IPS DF 4.7 (cell line): ENCODE measurements around the gene WNT3A.

Experiments used
- DNase-seq: peaks from one replicate; pipeline ENCODE4 v3.0.0-alpha.2; 2013; ENCODE audit warnings: low spot score; ENCODE audit errors: extremely low read depth

Gene WNT3A

DNA sequence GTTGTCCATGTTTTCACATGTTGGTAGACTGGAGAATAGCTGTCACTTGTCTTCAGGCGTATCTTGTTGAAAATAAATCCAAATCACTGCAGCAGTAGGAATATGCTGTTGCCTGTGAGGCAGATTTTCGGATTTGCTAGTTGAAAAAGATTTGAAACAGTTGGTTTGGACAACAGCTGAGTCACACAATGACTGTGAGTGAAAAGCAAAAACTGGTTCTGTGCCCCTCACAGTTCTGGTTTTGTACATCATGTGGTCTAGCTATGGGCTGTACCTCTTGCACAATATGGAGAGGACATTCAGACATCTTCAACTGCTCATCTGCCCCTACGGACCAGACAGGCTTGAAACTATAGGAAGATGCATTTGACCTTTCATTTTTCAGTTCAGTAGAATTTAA is 77.5 kb downstream of the WNT3A start:
- DNase-seq = no peak

GRCh38 chr1:228084797-228085196 is 78.0 kb downstream of the WNT3A start:
- DNase-seq = no peak

DNA sequence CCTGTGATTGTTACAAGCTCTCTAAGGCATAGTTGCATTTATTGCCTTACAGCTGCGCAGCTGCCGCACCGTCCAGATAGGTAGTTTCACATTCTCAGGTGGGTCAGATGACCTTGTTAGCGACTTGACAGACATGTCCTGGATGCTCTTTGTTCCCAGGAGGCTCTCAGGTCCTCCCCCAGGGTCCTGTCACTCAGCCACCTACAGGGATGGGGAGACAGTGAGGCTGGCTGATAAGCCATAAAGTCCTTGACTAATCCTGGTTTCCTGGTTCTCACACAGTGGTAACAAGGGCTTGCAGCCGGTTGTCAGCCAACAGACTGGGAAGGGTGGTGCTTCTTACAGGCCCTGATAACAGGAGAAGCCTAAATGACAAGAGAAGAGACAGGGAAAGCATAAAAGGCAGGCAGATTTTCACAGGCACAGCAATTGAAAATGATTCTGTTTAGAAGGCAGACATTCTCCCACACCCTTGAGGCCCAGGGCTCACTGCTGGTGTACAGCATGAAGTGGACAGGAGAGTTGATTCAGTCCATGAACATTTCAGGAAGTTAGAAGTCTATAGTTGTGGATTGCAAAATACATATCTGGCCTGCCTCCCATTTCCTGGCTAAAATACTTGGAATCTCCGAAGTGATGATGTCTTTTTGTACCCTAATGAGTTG is 78.6 kb downstream of the WNT3A start:
- DNase-seq = no peak

GRCh38 chr1:228087771-228088251 is 81.0 kb downstream of the WNT3A start:
- no peak for DNase-seq

DNA sequence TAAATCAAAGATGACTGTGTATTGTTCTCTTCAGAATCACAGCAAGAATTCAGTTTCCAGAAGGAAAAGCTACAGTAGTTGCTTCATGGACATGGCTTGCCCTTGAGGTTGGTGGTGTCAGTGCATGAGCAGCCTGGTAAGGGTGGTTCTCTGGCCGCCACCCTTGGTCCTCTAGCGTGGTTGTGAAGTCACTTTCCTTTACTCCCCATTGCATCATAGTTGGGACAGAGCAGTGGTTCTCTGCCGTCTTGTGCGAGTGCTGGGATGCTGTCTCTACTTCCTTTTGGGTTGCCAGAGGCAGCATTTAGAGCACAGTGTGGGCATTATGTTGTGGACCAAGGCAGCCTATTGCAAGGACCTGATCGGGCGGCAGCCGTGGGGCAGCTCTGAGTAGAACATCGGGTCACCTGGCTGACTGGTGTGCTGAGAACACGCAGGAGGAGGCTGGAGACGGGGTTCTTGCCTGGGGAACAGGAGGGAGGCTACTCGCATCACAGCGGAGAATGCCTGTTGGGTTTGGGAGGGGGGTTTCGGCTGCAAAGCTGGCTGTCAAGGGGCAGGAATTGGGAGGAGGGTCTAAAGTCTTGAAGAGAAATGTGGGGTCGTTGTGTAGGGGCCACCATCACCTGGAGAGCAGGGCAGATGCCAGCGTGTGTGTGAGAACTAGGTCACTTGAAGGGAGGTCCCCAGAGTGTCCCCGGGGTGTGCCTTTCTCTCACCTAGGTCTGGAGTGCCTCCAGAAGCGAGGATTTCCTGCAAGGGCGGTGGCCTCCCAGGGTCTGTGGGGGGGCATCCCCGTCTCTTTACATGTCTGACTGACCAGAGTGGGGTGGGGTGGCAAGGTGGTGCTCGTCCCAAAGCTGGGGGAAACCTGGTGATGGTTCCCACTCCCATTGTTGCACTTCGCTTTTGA is 82.0 kb downstream of the WNT3A start:
- DNase-seq = no peak

DNA sequence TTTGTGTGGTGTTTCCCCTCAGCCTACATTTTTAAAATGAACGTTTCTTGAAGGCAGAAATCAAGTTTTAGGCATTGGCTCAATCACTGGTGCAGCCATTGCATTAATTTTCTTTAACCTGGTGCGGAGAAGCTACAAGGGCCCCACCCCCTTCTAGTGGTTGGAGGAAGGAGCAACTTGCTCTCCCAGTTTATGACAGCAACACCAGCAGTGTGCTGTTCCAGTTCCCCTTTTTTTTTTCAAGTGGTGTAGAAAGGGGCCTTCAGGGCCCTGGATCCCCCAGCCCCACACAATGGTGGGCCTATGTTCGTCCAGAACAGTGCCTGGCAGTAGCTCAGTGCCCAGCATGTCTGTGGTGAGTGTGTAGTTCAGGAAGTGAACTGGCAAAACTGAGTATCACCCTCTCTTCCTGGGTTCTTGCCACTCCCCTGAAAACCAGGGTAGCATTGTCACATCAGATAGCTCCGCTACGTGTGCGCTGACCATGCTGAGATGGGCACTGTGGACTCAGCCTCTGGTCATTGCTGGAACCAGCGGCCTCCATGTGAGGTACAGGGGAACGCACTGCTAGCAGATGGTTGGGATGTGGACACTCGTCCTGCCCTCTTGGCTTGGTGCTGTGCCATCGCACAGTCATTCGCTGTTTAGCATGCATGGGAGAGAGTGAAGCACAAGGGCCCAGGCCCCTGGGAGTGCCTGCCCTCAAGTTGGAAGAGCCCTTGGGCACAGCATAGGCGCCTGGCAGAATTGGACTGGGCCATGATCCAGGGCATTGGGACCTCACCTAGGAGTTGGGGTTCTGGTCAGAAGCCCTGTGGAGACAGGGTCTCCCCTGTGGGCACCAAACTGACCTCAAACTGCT is 83.0 kb downstream of the WNT3A start:
- no peak for DNase-seq

- DNase-seq = no peak
Measured at GRCh38 chr1:228090613-228091081, 83.8 kb downstream of the WNT3A start.

DNA sequence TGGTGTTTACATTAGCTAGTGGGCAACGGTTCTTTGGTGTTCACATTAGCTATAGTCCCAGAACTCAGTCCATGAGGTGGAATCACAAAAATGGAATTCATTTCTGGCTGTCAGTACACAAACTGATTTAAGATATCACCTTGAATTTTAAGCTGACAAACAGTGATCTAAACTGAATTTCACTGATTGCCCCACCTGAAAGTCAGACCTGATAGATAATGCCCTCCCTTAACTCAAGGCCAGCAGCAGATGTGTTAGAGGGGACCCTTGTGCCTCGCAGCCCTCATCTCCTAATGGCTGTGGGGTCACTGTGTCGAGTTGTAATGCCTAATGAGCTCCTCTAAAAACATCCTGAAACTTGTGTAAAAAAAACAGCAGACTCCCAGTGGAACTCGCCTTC is 84.3 kb downstream of the WNT3A start:
- no peak for DNase-seq

DNA sequence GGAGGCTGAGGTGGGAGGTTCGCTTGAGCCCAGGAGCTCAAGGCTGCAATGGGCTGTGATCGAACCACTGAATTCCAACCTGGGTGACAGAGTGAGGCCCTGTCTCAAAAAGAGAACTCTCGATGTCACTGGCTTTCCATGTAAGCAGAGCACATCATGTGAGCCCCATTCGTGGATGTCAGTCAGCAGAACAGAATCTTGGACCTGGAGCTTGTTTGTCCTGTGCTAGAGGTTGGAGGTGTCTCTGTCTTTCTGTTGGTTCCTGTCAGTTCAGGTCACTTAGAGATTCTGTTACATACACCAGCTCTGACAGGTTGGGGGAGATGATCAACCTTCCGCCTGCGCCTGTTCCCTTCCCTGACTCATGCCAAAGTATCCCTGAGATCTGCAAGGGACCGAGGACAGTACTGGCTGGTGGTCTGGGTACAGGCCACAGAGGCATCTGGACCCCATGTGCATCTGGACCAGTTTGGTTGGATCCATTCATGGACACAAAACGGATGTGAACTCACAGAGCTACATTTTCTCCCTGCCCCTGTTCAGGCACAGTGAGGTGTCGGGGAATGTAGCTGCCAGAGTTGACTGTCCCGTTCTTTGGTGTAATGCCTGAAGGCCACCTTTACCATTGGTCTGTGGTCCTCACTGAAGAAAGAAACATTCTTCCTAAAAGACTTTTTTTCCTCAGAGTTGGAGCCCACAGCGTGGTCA is 85.7 kb downstream of the WNT3A start:
- DNase-seq = no peak

- DNase-seq = no peak
Measured at GRCh38 chr1:228093050-228093906, 86.5 kb downstream of the WNT3A start.

- DNase-seq = no peak
Measured at GRCh38 chr1:228094432-228095016, 87.7 kb downstream of the WNT3A start.

GRCh38 chr1:228095161-228095560 is 88.4 kb downstream of the WNT3A start:
- no peak for DNase-seq

DNA sequence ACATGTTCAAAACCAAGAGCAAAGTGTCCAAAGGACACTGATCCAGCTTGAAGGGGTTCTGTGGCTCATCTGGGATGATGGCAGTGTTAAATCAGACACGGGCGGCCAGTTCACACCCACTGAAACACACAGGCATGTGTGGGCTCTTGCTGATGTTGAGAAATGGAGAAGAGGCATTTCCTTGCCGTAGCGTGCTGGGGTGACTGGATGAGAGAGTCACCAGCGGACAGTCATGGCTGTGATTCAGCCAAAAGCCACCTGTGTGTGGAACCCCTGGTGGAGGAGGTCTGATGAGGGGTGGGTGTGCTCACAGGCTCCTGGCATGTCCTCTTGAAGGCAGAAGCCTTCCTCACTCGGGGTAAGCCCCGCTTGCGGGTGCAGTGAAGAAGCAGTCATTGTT is 89.1 kb downstream of the WNT3A start:
- DNase-seq = no peak

DNA sequence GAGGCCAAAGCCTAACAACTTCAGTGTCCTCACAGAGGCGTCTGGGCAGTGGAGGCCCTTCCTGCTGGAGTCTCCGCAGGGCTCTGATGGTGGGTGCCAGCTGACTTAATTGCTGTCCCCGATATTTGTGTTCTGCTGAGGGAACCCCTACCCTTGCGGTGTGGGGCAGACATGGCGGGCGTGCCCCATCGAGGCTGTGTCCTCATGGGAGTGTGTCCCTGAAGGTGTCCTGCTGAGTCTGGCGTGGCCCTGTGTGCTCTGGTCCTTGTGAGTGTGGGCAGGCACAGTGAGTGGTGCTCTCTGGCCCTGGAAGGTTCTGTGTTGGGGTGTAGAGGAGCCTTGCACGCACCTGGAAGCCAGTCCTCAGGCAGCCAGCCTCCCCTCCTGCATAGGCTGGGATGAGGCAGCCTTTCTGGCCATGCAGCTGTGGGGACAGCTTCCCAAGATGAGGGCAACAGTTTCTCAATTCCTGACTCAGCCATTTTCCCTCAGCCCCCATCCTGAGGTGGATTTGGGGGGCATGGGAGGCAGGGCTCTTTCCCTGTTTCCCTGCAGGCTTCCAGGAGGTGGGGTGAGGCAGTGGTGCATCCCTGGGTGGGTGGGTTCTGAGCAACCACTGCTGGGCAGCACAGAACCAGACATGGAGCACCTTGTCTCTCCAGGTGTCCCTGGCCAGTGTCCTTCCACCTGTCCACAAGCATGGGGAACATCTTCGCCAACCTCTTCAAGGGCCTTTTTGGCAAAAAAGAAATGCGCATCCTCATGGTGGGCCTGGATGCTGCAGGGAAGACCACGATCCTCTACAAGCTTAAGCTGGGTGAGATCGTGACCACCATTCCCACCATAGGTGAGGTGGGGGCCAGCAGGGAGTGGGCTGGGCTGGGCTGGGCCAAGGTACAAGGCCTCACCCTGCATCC is 89.9 kb downstream of the WNT3A start:
- DNase-seq = no peak

GRCh38 chr1:228097333-228098081 is 90.7 kb downstream of the WNT3A start:
- no peak for DNase-seq

- DNase-seq = no peak
Measured at GRCh38 chr1:228098323-228098931, 91.6 kb downstream of the WNT3A start.

- DNase-seq = no peak
Measured at GRCh38 chr1:228099331-228099732, 92.5 kb downstream of the WNT3A start.
